Right lung (tissue), 5 donors: ENCODE measurements around the gene NR1I3. TPM values are rescaled to one million over a fixed set of nuclear protein-coding genes. Genes with fewer than 3 reads are reported as not detected.
"Not testable (repeated sequence)": the region's sequence is repeated elsewhere in the genome, so short reads cannot be mapped to it uniquely, and the experiment has no call there.

ENCODE experiments used
- DNase-seq, 2 donors: peaks; one replicate each; pipeline ENCODE4 v3.0.0-alpha.2; 2013
- polyA plus RNA-seq, 5 donors: library from polyadenylated mRNA; unstranded; fragments of 120-200 nt; gene quantifications; one replicate each; pipeline versions ENCODE4 v1.2.1 to v1.2.3, GENCODE V29; 2013; ENCODE audit warnings: inconsistent platforms in 1 of 5, low replicate concordance in 1 of 5; ENCODE audit not compliant: insufficient read length in 5 of 5, insufficient read depth in 1 of 5

Gene NR1I3
- polyA plus RNA-seq, 5 donors, result 0.51 to 0.99 (median 0.88) TPM

DNA sequence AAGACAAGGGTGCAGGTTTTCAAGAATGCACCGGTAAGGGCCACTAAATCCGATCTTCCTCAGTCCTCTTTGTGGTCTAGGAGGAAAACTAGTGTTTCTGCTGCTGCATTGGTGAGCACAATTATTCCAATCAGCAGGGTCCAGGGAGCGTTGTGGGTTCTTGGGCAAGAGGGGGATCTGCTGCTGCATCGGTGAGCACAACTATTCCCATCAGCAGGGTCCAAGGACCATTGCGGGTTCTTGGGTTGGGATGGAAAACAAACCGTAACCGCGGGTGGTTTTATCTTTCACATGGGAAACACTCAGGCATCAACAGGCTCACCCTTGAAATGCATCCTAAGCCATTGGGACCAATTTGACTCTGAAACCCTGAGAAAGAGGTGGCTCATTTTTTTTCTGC lies 13.6 kb upstream of the NR1I3 start:
- DNase-seq, result no peak

DNA sequence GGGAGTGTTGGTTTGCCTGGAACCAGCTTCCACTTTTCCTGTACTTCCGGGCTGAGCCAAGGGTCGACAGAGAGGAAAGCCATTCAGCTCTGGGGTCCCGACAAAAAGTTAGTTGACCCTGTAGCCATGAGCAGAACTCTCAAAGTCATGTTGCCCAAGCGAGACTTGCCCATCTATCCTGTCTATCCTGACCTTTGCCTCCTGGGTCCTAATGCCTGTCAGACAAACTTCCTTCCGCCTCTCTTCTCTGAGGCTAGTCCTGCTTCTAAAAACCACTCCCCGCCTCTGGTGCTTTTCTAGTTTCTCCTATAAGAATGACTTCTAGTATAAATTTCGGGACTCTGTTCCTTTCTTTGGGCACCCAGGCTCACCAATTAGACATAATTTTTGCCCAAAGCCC lies 12.8 kb upstream of the NR1I3 start:
- DNase-seq, result no peak

DNA sequence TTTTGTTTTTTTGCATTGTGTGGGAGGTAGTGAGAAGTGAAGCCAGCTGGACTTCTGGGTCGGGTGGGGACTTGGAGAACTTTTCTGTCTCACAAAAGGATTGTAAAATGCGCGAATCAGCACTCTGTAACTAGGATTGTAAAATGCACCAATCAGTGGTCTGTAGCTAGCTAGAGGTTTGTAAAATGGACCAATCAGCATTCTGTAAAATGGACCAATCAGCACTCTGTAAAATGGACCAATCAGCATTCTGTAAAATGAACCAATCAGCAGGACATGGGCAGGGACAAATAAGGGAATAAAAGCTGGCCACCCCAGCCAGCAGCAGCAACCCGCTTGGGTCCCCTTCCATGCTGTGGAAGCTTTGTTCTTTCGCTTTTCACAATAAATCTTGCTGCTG lies 12.1 kb upstream of the NR1I3 start:
- not testable (repeated sequence) for DNase-seq

DNA sequence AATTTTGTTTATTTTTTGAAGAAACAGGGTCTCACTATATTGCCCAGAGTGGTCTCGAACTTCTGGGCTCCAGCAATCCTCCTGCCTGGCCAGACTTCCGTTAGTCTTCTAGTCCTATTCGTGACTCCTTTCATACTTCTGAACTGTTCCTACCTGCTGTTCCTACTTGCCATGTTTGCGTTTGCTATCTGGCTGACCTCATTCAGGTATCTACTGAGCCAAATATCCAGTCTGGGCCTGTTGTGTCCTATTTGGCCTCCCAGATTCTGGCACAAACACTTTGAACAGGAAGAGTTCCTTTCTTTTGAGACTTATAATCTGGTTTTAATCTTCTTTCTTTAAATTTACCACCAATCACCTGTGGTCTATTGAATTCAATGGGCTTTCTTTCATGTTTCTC lies 6.9 kb upstream of the NR1I3 start:
- no peak for DNase-seq

DNA sequence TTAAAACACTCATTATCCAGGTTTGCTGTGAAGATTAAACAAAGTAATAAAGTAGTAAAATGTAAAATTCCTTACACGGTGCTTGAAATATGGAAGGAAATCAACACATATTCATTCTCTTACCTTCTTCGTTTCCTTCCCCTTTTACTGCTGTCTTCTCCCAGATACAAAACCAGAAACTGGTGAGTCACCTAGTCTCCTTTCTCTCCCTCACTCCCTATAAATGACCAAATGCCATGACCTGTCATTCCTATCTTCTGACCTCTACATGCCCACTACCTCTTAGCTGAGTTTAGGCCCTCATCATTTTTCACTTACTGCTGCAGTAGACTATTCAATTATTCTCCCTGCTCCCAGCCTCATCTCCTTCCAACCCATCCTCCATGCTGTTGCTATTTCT lies 4.3 kb upstream of the NR1I3 start:
- no peak for DNase-seq

DNA sequence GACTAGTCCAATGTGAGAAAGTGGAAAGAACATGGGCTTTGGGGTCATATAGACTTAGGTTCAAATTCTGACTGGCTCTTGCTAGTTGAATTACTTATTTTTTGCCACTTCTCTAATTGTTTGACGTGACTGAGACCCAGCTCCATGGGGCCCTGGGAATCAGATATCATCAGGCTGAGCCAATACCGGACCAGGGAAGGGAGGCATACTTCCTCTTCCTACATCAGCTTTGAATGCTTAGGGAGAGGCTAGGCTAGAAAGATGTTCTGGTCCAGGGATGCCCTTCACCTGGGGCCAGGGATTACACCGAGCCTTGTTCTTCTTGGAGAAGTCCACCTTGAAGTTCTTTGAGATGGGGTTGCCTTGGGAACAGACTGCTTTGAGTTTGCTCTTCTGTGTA lies 3.7 kb upstream of the NR1I3 start:
- no peak for DNase-seq

DNA sequence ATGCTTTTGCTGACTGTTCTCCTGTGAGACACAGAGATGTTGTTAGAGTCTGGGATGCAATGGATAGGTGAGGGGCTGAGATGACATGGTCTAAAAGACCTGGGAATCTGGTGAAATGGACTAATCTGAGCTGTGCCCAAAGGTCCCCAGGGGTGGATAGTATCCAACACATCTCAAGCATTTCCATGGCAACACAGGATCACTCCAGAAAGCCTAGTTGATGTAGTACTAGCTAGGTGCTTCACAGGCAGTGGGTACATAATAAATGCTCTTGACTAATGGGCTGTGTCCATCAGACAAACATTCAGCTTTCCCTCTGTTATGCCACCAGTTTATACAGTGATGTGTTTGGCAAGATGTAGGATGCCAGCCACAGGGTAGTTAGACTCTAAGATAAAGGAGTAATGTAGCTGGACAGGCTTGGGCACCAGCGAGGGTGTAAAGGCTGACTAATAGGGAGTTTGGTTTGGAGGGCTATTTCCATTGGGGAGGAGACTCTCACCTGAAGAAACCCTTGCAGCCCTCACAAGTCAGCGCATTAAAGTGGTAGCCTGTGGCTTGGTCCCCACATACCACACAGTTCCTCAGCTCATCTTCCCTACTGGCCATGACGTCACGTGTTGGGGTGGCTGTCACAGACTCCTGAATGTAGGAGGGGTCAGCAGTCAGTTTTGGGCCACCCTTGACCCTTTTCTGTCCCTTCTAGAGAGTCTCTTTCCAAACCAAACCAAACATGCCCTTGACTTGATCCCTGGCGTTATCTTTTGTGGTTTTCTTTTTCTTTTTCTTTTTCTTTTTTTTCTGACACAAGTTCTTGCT lies 1.8 kb downstream of the NR1I3 start:
- DNase-seq, result no peak

DNA sequence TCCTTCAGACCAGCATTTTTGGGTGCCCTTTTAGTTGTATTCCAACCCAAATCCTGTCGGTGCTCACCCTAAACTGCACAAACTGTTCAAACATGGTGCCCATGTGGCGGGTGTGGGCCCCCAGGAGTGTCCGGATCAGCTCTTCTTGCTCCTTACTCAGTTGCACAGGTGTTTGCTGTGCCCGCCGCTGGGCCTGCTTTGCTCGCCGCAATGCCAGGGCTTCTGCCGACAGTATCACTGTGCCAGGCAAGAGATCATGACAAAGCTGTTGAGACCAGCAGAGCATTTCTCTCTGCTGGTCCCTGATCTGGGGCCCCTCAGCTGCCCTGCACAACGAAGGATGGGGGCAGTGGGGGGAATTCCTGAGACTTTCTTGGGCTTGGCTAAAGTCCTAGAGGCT lies 4.9 kb downstream of the NR1I3 start:
- DNase-seq, result no peak

DNA sequence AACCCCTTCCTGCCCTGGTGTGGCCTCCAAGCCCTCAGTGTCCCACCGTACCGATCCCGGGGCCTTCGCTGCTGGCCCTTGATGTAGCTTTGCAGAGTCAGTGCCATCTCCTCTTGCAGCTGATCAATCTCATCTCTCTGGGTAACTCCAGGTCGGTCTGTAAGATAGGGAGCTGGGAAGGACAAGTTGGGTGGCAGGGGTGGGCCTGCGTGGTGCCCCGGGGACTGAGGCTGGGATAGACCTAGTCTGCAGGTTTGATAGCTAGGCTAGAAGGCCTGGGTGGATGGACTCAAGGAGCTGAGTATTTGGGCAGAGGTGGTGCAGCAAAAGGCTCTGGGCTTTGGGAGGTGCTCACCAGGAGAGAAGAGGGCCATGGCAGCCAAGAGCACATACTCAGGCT lies 7.2 kb downstream of the NR1I3 start:
- DNase-seq, result no peak

DNA sequence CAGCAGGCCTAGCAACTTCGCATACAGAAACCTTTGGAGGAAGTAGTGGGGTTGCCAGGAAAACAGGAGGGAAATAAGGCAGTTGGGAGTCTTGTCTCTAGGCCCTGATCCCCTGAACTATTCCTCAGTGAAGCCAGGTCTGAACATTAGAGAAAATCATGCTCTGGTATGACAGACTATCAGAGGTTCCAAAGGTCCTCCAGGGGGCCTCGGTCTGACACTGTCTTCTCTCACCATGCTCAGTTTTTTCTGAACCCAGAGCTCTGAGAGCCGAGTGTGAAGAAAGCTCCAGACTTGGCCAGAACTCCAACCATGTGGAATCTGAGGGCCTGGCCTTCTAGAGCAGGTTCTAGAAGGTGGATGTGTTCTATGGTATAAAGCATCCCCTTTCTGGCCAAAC lies 8.1 kb downstream of the NR1I3 start:
- no peak for DNase-seq

DNA sequence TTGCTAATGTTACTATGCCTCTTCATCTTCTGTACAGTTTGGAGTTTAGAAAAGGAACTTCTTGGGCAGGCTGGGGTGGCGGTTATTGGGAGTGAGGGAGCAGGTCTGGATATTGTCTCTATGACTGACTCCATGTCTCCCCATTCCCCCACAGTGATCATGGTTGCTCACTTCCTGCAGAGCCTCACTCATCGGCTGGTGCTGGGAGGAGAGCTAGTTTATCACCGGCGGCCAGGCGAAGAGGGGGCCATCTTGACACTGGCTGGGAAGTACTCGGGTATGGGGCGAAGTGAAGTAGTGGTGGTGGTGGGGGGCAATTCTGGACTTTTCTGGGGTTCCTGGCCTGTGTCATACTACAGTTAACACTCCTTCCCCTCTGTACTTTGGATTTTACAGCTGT lies 10.0 kb downstream of the NR1I3 start:
- no peak for DNase-seq

DNA sequence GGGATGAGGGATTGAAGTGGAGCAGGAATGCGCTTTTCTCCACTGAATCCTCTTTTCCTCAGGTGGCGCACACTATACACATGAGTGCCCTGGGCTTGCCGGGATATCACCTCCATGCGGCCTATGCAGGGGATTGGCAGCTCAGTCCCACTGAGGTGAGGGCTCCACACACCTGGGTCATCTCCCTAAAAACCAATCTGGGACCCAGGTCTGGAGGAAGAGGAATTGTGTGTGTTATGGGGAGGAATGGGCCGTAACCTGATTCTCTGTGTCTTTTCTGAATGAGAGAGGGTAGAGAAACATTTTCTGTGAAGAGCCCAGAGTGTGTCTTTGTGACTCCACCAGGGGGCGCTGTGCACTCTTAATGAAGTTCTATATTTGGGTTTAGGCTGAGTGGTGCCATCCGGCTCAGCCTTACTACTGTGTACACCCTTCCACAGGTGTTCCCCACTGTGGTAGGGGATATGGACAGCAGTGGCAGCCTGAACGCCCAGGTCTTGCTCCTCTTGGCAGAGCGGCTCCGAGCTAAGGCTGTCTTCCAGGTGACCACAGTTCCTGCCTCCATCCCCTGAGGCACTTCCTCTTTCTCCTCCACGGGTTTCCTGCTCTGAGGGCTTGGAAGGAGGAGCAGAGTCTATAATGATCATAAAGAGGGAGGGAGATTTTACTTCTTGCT lies 10.7 kb downstream of the NR1I3 start:
- peak in 1 of 2 donors; percentile 59 for DNase-seq

DNA sequence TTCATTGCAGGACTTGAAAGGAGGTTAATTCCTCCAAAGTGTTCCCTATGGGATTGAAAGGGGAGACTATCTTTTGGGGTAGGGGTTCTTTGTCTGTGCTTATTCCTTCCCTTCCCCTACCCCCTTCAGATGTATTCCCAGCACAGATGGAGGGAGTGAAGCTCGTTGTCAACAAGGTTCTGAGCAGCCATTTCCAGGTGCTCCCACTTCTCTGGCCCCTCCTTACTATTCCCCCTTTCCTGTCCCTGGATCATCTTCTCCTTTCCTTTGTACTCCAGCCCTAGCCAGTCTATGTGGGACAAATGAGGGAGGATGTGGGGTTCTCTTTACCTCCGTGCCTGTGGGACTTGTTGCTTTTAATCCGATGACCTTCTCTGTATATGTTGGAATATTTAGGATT lies 11.2 kb downstream of the NR1I3 start:
- DNase-seq, result no peak

DNA sequence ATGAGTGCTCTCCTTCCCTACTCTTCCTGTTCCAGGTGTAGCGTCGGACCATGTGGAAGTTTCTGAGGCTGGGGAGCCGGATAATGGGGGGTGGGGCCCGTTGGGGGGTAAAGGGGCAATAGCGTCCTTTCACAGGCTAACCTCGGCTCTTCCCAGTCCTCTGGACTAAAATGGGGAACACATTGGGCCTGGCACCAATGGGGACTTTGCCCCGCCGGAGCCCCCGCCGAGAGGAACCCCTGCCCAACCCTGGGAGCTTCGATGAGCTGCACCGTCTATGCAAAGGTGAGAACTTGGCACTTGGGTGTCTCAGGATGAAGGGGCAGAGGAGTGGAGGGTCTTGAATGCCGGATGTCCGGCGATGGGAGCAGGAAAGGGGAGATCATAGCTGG lies 11.7 kb downstream of the NR1I3 start:
- no peak for DNase-seq

DNA sequence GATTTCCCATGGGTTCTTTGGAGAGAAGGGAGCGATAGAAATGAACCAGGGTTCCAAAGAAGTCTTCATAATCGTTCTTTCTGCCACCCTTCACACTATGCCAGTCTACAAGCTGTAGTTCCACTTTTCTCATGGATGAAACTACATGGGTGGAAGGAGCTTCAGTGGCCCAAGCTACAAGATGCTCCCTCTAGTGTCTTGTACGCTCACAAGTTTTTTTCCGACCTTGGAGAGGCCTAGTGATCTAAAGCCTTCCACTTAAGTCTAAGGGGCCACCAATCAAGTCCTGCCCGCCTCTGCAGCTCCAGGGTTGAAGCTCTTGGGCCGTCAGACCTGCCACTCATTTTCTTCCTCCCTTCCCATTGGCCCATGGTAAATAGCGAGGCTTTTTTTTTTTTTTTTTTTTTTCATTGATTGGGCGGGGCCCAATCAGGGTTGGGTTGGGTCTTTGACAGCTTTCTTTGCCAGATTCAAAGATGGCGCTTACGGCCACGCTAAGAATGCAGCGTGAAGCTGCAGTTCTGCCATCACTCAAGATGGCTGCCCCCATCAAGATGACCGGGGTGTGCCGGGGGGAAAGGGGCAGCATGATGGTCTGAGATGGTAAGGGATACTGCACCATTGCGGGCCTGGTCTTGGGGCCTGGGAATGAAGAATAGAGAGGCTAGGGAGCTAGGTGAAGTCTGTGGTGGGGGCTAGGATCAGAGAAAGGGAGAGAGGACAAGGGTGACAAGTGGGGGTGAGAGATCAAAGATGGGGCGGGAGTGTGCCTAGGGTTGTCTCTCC lies 12.3 kb downstream of the NR1I3 start, which contains the start of gene TOMM40L:
Gene TOMM40L (plus strand): TSS at position 527 of the 786 bp plus-strand sequence. CDS start 430 bp downstream, outside the sequence.
- peak; percentile 94 to 96 for DNase-seq

DNA sequence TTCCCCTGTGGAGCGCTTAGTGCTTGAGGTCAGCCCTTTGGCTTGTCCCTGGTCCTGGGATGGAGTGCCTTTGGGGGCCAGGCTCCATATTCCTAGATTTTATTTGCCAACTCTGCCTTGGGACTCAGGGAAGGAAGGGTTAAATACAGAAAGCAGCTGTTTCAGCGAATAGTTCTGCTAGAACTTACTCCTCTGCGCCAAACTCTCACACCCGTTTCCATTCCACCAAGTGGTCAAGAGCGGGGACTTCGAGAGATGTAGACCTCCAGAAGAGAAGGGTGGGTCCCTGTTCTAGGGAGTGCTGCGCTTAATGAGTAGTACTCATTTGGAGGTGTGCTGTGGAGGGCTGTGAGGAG lies 12.8 kb downstream of the NR1I3 start:
- no peak for DNase-seq

DNA sequence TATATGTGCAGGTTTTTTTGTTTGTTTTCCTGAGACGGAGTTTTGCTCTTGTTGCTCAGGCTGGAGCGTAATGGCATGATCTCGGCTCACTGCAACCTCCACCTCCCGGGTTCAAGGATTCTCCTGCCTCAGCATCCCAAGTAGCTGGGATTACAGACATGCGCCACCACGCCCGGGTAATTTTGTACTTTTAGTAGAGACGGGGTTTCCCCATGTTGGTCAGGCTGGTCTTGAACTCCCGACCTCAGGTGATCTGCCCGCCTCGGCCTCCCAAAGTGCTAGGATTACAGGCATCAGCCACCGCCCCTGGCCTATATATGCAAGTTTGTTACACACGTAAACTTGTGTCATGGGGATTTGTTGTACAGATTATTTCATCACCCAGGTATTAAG lies 13.3 kb downstream of the NR1I3 start:
- not testable (repeated sequence) for DNase-seq

DNA sequence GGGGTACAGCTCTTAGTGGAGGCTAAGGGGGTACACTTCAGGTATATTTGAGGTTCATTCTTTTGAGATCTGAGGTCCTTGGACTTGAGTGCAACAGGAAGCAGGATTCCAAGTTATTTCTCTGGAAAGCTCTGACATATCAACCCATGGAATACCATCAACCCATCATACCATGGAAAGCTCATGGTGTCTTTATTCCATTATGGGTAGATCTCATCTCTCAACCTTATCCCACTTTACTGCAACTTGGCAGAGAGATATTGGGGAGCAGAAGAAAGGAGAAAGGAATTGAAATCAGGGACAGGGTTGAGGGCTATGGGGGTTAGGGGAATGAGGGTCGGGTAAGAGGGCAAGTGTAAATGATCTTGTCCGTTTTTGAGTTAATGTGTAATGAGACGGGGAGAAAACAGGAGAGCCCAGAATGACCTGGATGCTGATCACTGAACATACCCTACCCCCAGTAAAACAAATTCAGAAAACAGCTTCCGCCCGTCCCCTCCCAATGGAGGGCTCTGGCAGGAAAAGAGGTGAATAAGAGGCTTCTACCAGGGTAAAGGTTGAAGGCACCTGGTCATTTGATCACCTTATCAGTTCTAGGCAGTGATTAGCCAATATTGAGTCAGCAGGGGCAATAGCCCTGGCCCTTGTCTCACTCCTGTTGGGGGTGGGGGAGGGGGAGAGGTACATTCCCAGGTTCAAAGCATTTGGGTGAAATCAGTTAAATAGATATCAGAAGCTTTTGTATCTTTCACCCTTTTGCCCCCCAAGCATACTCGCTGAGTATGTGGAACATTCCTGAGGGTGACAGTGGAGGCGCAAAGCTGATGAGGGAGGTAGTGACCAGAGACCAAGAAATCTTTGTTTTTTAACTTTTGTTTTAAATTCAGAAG lies 14.0 kb downstream of the NR1I3 start:
- no peak for DNase-seq

DNA sequence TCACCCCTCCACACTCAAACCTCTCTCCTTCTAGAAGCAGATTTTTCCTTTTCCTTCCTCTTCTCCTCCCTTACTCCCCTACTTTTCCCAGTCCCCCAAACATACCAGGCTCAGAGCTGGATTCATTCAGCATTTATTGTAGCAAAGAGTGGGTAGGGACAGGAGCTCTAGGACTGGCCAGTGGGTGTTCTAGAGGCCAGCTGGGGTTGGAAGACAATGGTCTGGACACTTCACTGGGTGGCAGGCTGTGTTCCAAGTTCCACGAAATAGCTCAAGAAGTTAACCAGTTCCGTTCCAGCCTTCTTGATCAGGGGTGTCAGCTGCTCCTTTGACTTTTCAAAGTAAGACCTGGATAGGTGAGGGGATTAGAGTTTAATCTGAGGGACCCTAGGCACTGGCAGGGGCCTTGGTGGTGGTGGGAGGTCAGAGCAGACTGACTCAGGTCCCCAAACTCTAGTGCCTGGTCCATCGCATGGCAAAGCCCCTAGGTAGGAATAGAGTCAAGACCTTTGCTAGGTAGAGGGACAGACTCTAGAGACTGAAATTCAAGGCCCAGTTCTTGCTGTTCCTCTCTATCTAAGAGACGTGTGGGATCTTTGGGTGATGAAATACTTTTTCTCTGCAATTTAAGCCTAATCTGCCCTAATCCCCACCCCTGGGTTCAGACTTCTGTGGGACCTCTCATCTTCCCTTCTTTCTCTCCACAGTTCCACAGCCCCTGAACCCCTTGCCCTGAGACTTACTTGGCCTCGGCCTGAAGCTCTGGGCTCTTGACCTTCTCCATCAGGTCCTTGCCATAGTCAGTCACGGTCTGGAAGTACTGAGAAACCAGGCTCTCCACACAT lies 15.6 kb downstream of the NR1I3 start:
- DNase-seq, result no peak

DNA sequence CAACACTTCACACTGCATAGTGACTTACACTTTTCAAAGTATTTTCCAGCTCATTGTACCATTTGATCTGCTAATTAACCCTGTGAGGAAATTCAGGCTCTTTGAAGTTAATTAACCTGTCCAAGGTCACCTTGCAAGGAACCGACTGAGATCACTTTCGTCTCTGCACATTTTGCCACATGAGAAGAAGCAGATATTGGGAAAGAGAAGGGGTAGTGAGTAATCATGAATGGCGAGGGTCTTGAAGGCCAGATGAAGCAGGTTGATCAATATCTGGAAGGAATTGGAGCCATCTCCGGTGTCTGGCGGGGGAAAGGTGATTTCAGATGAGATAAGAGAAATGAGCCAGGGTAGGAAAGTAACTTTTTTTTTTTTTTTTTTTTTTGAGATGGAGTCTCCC lies 18.0 kb downstream of the NR1I3 start:
- no peak for DNase-seq
